GM12891 (cell line): ENCODE measurements around the gene CLK4.

Source experiments
- POLR2A ChIP-seq: IDR thresholded peaks from 2 replicates; pipeline ENCODE4 v1.6.1; 2011; ENCODE audit warnings: low read depth, low read length, control low read depth
- POLR2AphosphoS5 ChIP-seq: IDR thresholded peaks from 2 replicates; pipeline ENCODE4 v1.6.1; 2011; ENCODE audit warnings: low read depth, low read length, control low read depth
- POU2F2 ChIP-seq: IDR thresholded peaks from 2 replicates; pipeline ENCODE4 v1.6.1; 2011; ENCODE audit warnings: low read depth, mild to moderate bottlenecking, control low read depth, low read length, moderate library complexity
- SPI1 ChIP-seq: IDR thresholded peaks from 2 replicates; pipeline ENCODE4 v1.6.1; 2011; ENCODE audit warnings: low read depth, low read length, control low read depth
- TAF1 ChIP-seq: IDR thresholded peaks from 2 replicates; pipeline ENCODE4 v1.6.1; 2011; ENCODE audit warnings: low read depth, low read length, control low read depth

DNA sequence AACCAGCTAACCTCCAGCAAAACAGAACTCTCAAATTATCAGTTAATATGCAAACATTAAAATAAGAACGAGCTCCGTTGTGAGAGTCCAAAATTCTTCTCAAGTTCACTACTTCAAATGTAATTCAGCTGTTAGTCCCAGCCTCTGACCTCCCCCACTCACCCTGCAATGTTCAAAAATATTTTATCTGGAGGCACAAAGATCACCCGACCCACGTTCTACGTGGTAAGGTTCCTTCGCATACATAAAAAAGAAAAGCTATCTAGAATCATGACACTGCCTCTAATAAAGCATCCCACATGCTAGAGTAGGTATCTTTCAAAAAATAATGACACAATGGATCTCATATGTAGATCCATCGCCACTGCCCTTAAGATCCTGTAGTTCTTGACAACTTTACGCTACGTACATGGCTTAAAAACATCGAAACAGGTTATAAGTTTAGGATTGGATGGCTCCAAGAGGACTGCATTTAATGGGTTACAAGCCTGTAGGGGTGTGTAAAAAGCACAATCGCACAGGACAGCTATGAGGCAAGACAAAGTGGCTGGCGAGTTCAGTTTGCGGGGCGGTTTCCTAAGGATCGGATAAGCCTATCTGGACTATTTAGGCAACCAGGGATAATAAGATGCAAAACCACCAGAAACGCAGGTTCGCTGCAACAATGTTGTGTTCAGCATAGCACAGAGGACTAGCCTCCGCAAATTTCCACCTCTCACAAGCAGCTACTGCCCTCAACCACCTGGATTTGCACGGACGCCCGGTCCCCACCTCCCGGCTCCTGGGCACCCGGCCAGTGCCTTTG, 969 bp downstream of the CLK4 start:
- TF ChIP-seq TAF1: no peak
- TF ChIP-seq POLR2A: no peak
- no peak for TF ChIP-seq POLR2AphosphoS5
- TF ChIP-seq SPI1: no peak
- no peak for TF ChIP-seq POU2F2
